Spleen (tissue), 11 donors: ENCODE data around the gene SHTN1. TPM values are rescaled to one million over a fixed set of nuclear protein-coding genes. Genes with fewer than 3 reads are reported as not detected.

ENCODE experiments used
- DNase-seq: peaks from one replicate; pipeline ENCODE4 v3.0.0-alpha.2; 2020
- H3K27ac ChIP-seq, 8 donors: fragments of 200-600 bp; sonication (generic) in 7 of 8; 1 replicate in 4 of 8; 2 replicates in 4 of 8; pipeline versions ENCODE4 v1.5.0 to v1.8.0; 2016 to 2021; ENCODE audit warnings: inconsistent platforms in 4 of 8, mild to moderate bottlenecking in 4 of 8, moderate library complexity in 1 of 8
- H3K27me3 ChIP-seq, 7 donors: fragments of 200-600 bp; sonication (generic) in 6 of 7; replicated peaks in 1 of 7; 1 replicate in 4 of 7; 2 replicates in 3 of 7; pipeline versions ENCODE4 v1.5.0 to v1.8.0; 2016 to 2021; ENCODE audit warnings: inconsistent platforms in 3 of 7, mild to moderate bottlenecking in 1 of 7
- H3K36me3 ChIP-seq, 6 donors: fragments of 200-600 bp; sonication (generic) in 5 of 6; 1 replicate in 4 of 6; 2 replicates in 2 of 6; pipeline versions ENCODE4 v1.5.0 to v1.8.0; 2016 to 2021; ENCODE audit warnings: inconsistent platforms in 2 of 6
- H3K4me1 ChIP-seq, 6 donors: fragments of 200-600 bp; sonication (generic) in 5 of 6; 1 replicate in 3 of 6; 2 replicates in 3 of 6; pipeline versions ENCODE4 v1.5.0 to v1.8.0; 2016 to 2021; ENCODE audit warnings: inconsistent platforms in 3 of 6
- H3K4me3 ChIP-seq, 8 donors: fragments of 200-600 bp; sonication (generic) in 7 of 8; 1 replicate in 4 of 8; 2 replicates in 4 of 8; pipeline versions ENCODE4 v1.5.0 to v1.8.0; 2016 to 2021; ENCODE audit warnings: inconsistent platforms in 4 of 8, mild to moderate bottlenecking in 4 of 8, moderate library complexity in 2 of 8
- H3K9me3 ChIP-seq, 8 donors: fragments of 200-600 bp; sonication (generic) in 7 of 8; 1 replicate in 4 of 8; 2 replicates in 4 of 8; pipeline versions ENCODE4 v1.5.0 to v1.8.0; 2016 to 2021; ENCODE audit warnings: inconsistent platforms in 4 of 8
- CTCF ChIP-seq, 11 experiments: fragments of 200-600 bp in 7 of 11; fragments of 450-650 bp in 4 of 11; sonication (generic) in 4 of 11; IDR thresholded peaks in 8 of 11; conservative IDR thresholded peaks in 3 of 11; 1 replicate in 7 of 11; 2 replicates in 4 of 11; pipeline versions ENCODE4 v1.4.0 to v1.8.0; 2016 to 2021; ENCODE audit warnings: antibody characterized with exemption in 11 of 11, inconsistent platforms in 4 of 11, mild to moderate bottlenecking in 1 of 11
- POLR2A ChIP-seq, 3 donors: fragments of 450-650 bp; IDR thresholded peaks; one replicate each; pipeline ENCODE4 v1.5.1; 2017; ENCODE audit warnings: antibody characterized with exemption in 3 of 3, mild to moderate bottlenecking in 1 of 3
- POLR2AphosphoS5 ChIP-seq, 3 donors: sonication (generic); formaldehyde crosslinking; IDR thresholded peaks; one replicate each; pipeline ENCODE4 v1.5.1; 2017; ENCODE audit warnings: antibody characterized with exemption in 3 of 3
- WGBS, 5 donors: extraction: QIAGEN DNeasy Blood & Tissue Kit in 3 of 5; methylation state at CpG; one replicate each; pipeline versions ENCODE4 v1.1.5 to v1.1.7; 2013 to 2018; 5-methylcytosine and 5-hydroxymethylcytosine counted together
- intact Hi-C: fragments of 100-400 bp; cut with DNase I; formaldehyde crosslinking; loops from one replicate; pipeline ENCODE4 v1.15.0; 2023; ENCODE audit warnings: low total_unique reads
- polyA plus RNA-seq, 3 donors: library from polyadenylated mRNA; stranded (reverse); fragments of 200-250 nt; gene quantifications; one replicate each; pipeline ENCODE4 v1.2.1, GENCODE V29; 2013
- total RNA-seq, 7 donors: library from RNA; depleted of rRNA in 3 of 7; stranded (reverse); fragments of >200 nt in 3 of 7; fragmentation: NEBNext Ultra II Directional in 4 of 7; extraction: Animal tissue kit (Norgen Biotek cat#: 25700) in 4 of 7; gene quantifications; one replicate each; pipeline versions ENCODE4 v1.1.0 to v1.2.1, GENCODE V29; 2016 to 2021
- donor health status: healthy with polysubstance abuse.
- donor health status: DM: no; HTN: no; CAD: no; lungs with moderate emphysema.
- donor health status: DM: no; HTN: no; CAD: no.
- donor health status: Bipolar disorder and iron deficiency.
- donor health status: healthy.
- donor health status: DM: no; HTN: no; CAD: no.
- donor health status: DM: yes; HTN: yes; CAD: no.

Gene SHTN1
- total and polyA plus RNA-seq, 10 donors, result 2.9 to 28.3 (median 14.7) TPM

GRCh38 chr10:116919706-116920105 lies 85.3 kb downstream of the SHTN1 start:
- DNase-seq, result no peak
- WGBS, 5 donors, result 45 to 49% (median 47%) methylated on average over 2 of the region's 2 CpGs
- no peaks in the 10 kb centered on the region for H3K4me1 ChIP-seq
- H3K9me3 ChIP-seq, result no peaks in the 10 kb centered on the region
- intact Hi-C loops, result no loop called here
- no peak overlapping the region for H3K4me3 ChIP-seq
- H3K27me3 ChIP-seq, result no peaks in the 10 kb centered on the region
- H3K27ac ChIP-seq, result no peak overlapping the region
- TF ChIP-seq POLR2AphosphoS5 (IDR thresholded peaks at IDR 0.05), result no peak
- no peak for TF ChIP-seq POLR2A (IDR thresholded peaks at IDR 0.05)
- H3K36me3 ChIP-seq, result peaks cover 0 to 6% (median 0%) of the 10 kb centered on the region in 6 donors

DNA sequence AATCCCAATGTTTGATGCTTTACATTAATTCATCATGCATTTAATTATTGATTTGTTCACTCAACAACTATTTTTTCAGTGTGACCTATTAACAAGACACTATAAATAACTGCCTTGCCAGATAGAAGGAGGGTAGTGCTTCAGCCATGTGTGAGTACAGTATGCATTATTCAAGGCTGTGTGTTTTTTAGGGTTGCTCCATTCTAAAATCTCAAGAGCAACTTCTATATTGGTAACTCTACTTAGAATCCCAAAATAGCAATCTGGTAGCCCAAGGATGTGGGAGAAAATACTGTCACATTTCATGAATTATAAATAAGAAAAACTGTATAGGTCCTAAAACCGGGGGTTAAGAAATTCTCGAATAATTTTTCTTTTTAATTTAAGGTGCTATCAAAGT lies 85.8 kb downstream of the SHTN1 start:
- no peak for TF ChIP-seq CTCF (IDR thresholded peaks at IDR 0.05 in 8 of 11, conservative IDR thresholded peaks at IDR 0.05 in 3 of 11)
- no peak for TF ChIP-seq POLR2A (IDR thresholded peaks at IDR 0.05)
- TF ChIP-seq POLR2AphosphoS5 (IDR thresholded peaks at IDR 0.05), result no peak
- WGBS, 5 donors, result 88 to 97% (median 94%) methylated on average over 2 of the region's 2 CpGs
- H3K4me1 ChIP-seq, result no peaks in the 10 kb centered on the region
- peaks cover 0 to 6% (median 0%) of the 10 kb centered on the region in 6 donors for H3K36me3 ChIP-seq
- H3K27me3 ChIP-seq, result no peaks in the 10 kb centered on the region
- no peak overlapping the region for H3K27ac ChIP-seq
- H3K4me3 ChIP-seq, result no peak overlapping the region
- no peak for DNase-seq
- intact Hi-C loops, result no loop called here
- H3K9me3 ChIP-seq, result no peaks in the 10 kb centered on the region

DNA sequence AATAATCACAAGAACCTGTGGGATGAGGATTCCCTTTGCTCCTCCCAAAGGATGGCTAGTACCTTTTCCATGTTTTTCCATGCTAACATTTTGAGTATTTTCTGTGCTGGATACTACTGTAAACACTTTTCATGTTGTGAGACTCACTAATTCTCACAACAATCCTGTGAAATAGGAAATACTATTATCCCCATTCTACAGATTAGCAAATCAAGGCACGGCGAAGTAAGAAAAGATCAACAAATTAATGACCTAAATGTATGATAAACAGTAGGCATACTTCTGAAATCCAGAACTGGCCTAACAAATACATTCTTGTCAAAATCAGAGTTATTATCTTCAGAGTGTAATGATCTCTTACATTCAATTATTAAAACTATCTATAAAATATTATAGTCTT lies 86.4 kb downstream of the SHTN1 start:
- Histone ChIP-seq H3K36me3 (peaks cover 0 to 6% (median 0%) of the 10 kb centered on the region in 6 donors), H3K27me3 (no peaks in the 10 kb centered on the region), H3K27ac (no peak overlapping the region), H3K4me3 (no peak overlapping the region), H3K4me1 (no peaks in the 10 kb centered on the region), H3K9me3 (no peaks in the 10 kb centered on the region)
- DNase-seq, result no peak
- 95 to 99% (median 96%) methylated on average over 2 of the region's 2 CpGs for WGBS, 5 donors
- intact Hi-C loops, result no loop called here
- TF ChIP-seq POLR2A (IDR thresholded peaks at IDR 0.05), result no peak

DNA sequence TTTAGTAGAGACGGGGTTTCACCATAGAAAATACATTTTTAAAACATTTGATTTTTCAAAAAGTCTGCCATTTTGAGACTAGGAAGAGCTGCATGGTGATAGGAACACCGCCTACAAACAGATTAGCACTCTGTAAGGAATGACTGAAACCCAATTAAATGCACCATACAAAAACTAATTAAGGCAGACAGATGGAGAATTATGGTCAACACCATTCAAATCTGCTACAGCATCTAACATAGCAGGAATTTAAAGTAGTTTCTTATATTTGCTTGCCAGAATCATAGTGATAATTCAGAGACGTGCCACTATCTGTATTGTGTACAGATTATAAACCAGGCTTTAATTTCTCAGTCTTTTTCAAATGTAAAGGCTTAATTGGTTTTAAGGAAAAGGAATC lies 87.5 kb downstream of the SHTN1 start:
- intact Hi-C loops, result no loop called here
- Histone ChIP-seq H3K36me3 (peaks cover 0 to 6% (median 0%) of the 10 kb centered on the region in 6 donors), H3K4me1 (no peaks in the 10 kb centered on the region), H3K27me3 (no peaks in the 10 kb centered on the region), H3K4me3 (no peak overlapping the region), H3K9me3 (no peaks in the 10 kb centered on the region), H3K27ac (no peak overlapping the region)
- WGBS, 5 donors, result 85 to 95% (median 93%) methylated on average over 3 of the region's 3 CpGs
- no peak for TF ChIP-seq POLR2A (IDR thresholded peaks at IDR 0.05)
- no peak for TF ChIP-seq CTCF (IDR thresholded peaks at IDR 0.05 in 8 of 11, conservative IDR thresholded peaks at IDR 0.05 in 3 of 11)
- no peak for TF ChIP-seq POLR2AphosphoS5 (IDR thresholded peaks at IDR 0.05)
- DNase-seq, result no peak

GRCh38 chr10:116915340-116915739 lies 89.6 kb downstream of the SHTN1 start:
- intact Hi-C loops, result no loop called here
- Histone ChIP-seq H3K36me3 (peaks cover 0 to 5% (median 0%) of the 10 kb centered on the region in 6 donors), H3K27me3 (no peaks in the 10 kb centered on the region), H3K4me1 (no peaks in the 10 kb centered on the region), H3K27ac (no peak overlapping the region), H3K9me3 (no peaks in the 10 kb centered on the region), H3K4me3 (no peak overlapping the region)
- DNase-seq, result no peak
- 12 to 31% (median 17%) methylated on average over 2 of the region's 2 CpGs for whole genome bisulfite sequencing, 5 donors
- TF ChIP-seq POLR2AphosphoS5 (IDR thresholded peaks at IDR 0.05) (no peak), POLR2A (IDR thresholded peaks at IDR 0.05) (no peak), CTCF (IDR thresholded peaks at IDR 0.05 in 8 of 11, conservative IDR thresholded peaks at IDR 0.05 in 3 of 11) (no peak)
